Measurements from ENCODE around the gene FUT4.
"Not testable (repeated sequence)": the region's sequence is repeated elsewhere in the genome, so short reads cannot be mapped to it uniquely, and the experiment has no call there.

Gene FUT4

GRCh38 chr11:94543695-94544645, at the start of gene FUT4:
Gene FUT4, plus strand, starts transcription at chr11:94543921. Its CDS starts 213 bp downstream, at chr11:94544134.
- peak; percentile 91 for DNase-seq (ENCODE audit: low spot score)

GRCh38 chr11:94494126-94494680, 49.5 kb upstream of the FUT4 start:
- no peak for DNase-seq (ENCODE audit: low spot score)

GRCh38 chr11:94500181-94500580, 43.5 kb upstream of the FUT4 start:
- no peak for DNase-seq (ENCODE audit: low spot score)

DNA sequence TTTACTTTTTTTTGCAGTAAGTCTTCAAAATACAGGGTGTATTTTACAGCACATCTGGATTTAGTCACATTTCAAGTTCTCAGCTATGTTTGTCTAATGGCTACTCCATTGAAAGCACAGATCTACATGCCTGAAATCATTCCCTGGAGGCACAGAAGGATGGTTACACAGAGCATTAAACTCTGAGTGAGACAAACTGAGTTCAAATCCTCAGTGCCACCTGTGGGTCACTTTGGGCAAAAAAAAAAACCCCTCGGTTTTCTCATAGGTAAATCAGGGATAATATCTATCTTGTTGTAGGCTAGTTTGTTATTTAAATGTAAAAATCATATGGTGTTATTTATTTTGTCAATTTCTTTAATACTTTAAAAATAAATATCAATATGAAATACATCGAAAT, 42.2 kb upstream of the FUT4 start:
- no peak for DNase-seq (ENCODE audit: low spot score)

- DNase-seq (ENCODE audit: low spot score) = peak; percentile 51
Measured at GRCh38 chr11:94504689-94505293, 38.9 kb upstream of the FUT4 start.

- not testable (repeated sequence) for DNase-seq (ENCODE audit: low spot score)
Measured at GRCh38 chr11:94506513-94506912, 37.2 kb upstream of the FUT4 start.

GRCh38 chr11:94507485-94507884, 36.2 kb upstream of the FUT4 start:
- no peak for DNase-seq (ENCODE audit: low spot score)

- peak; percentile 77 for DNase-seq (ENCODE audit: low spot score)
Measured at GRCh38 chr11:94511932-94512781, 31.6 kb upstream of the FUT4 start, which contains the start of gene C11orf97. Gene C11orf97, plus strand, starts transcription at chr11:94512461. Its CDS starts 68 bp downstream, at chr11:94512529.

- DNase-seq (ENCODE audit: low spot score) = no peak
Measured at GRCh38 chr11:94513091-94513490, 30.6 kb upstream of the FUT4 start.

DNA sequence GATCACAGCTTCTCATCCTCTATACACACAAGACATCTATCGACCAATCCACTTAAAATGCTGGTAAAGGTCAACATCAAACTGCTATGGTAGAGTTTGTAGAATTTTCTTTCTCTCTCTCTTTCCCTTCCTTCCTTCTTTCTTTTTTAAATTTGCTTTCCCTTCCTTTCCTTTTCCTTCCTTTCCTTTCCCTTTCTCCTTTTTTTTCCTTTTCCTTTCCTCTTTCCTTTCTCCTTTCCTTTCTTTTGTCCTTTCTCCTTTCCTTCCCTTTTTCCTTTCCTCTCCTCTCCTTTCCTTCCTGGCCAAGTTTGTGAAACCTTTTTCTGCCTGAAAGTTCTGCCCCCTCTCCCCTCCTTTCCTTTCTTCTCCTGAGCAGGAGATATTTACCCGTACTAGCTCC, 28.3 kb upstream of the FUT4 start:
- no peak for DNase-seq (ENCODE audit: low spot score)

DNA sequence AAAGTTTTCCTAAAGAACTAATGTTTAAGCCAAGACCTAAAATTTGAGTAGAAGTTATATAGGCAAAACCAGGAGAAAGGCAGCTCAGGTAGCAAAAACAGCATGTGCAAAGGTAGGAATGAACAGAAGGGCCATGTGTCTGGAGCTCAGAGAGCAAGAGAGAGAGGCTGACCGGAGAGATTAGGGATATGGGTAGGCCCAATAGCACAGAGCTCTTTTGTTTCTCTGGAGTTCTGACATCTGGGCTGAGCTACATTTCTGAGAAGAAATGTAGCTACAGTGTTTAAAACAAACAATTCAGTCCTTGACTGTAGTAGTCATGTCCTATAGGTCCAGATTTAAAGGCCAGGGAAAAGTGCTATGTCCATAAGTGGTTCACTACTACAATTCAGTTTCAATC, 27.0 kb upstream of the FUT4 start:
- DNase-seq (ENCODE audit: low spot score) = no peak

- DNase-seq (ENCODE audit: low spot score) = no peak
Measured at GRCh38 chr11:94518300-94518699, 25.4 kb upstream of the FUT4 start.

- peak; percentile 20 for DNase-seq (ENCODE audit: low spot score)
Measured at GRCh38 chr11:94519478-94520084, 24.1 kb upstream of the FUT4 start.

- peak; percentile 28 for DNase-seq (ENCODE audit: low spot score)
Measured at GRCh38 chr11:94521684-94522083, 22.0 kb upstream of the FUT4 start.

DNA sequence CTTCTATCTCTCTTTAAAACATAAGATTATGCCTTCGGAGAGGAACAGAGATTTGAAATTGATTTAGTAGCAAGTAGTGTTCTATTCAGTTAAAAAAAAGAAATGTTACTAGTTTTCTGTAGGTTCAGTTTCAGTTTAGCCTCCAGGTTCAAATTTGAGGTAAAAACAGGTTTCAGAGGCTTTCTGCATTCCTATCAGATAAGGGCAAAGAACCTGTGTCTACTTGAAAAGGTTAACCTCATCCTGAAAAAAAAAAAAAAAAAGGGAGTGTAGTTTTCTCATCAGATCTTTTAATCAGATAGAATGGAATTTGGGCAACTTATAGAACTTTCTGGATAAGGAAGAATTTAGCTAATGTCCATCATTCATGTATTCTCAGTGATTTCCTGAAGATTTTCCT, 19.4 kb upstream of the FUT4 start:
- no peak for DNase-seq (ENCODE audit: low spot score)

GRCh38 chr11:94525546-94526324, 18.0 kb upstream of the FUT4 start:
- peak; percentile 15 for DNase-seq (ENCODE audit: low spot score)

DNA sequence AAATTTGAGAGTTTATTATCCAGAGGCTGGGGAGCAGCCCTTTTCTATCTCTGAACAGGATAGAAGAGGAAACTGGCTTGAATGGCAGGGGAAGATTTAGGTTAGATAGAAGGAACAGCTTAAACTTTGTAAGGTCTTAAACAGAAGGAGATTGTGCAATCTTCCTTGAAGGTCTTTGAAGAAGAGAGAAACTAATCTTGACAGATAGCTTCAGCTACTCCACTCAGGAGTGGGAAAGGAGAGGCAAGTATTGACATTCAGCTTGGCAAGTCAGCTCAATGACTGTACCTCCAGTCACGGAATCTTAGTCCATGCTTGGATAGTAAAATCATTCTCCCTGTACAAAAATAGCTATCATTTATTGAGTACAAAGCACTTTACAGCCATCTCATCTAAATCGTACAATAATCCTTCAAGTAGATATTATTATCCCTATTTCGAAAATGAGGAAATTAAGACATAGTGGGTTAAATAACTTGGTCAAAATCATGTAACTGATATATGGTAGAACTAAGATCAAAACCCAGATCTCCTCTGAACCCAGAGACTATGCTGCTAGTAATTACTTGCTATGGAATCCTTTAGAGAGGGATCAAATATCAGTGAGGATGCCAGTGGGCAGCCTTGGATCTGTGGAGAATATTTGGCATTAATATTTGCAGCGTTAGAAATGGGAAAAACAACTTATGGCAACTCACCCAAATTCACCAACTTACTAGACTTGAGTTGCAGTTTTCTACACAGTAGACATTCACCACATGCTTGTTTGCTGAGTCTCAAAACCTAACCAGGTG, 16.9 kb upstream of the FUT4 start:
- DNase-seq (ENCODE audit: low spot score) = no peak

DNA sequence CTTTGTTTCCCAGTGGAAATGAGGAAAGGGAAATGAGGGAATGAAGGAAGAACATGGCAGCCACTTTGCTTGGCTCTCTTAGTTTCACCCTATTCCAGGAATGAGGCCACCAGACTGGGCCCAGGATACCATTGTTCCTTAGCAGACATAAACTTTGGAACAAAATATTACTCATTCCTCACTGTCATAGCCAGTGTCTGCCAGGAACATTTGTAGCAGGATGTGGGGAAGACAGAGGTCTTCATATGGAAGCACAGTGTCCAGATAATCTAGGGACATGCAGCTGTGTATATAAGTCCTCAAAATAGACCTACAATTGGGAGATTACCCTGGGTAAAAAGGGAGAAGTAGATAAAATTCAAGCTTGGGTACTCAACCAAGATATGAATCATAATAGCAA, 15.2 kb upstream of the FUT4 start:
- DNase-seq (ENCODE audit: low spot score) = no peak

- no peak for DNase-seq (ENCODE audit: low spot score)
Measured at GRCh38 chr11:94532211-94532610, 11.5 kb upstream of the FUT4 start.

- DNase-seq (ENCODE audit: low spot score) = no peak
Measured at GRCh38 chr11:94533206-94533605, 10.5 kb upstream of the FUT4 start.
